Measurements from ENCODE around the gene RGS6.

The RGS6 gene

GRCh38 chr14:71952381-71953363 is 20.4 kb downstream of the RGS6 start:
- no peak for DNase-seq

- no peak for DNase-seq
Measured at GRCh38 chr14:71956920-71957563, 24.8 kb downstream of the RGS6 start.

- DNase-seq, result no peak
Measured at GRCh38 chr14:71959055-71959454, 26.8 kb downstream of the RGS6 start.

GRCh38 chr14:71960494-71961353 is 28.5 kb downstream of the RGS6 start:
- no peak for DNase-seq

- DNase-seq, result no peak
Measured at GRCh38 chr14:71961972-71962371, 29.7 kb downstream of the RGS6 start.

- DNase-seq, result no peak
Measured at GRCh38 chr14:71964716-71965115, 32.5 kb downstream of the RGS6 start.

- no peak for DNase-seq
Measured at GRCh38 chr14:71966528-71966927, 34.3 kb downstream of the RGS6 start.

GRCh38 chr14:71967704-71968103 is 35.5 kb downstream of the RGS6 start:
- DNase-seq, result no peak

- DNase-seq, result no peak
Measured at GRCh38 chr14:71970272-71970671, 38.0 kb downstream of the RGS6 start.

- DNase-seq, result no peak
Measured at GRCh38 chr14:71985538-71986189, 53.4 kb downstream of the RGS6 start.

GRCh38 chr14:71988476-71988875 is 56.2 kb downstream of the RGS6 start:
- no peak for DNase-seq

GRCh38 chr14:71988939-71989338 is 56.7 kb downstream of the RGS6 start:
- DNase-seq, result no peak

- DNase-seq, result no peak
Measured at GRCh38 chr14:71994416-71994815, 62.2 kb downstream of the RGS6 start.

GRCh38 chr14:71995741-71996140 is 63.5 kb downstream of the RGS6 start:
- DNase-seq, result no peak

- no peak for DNase-seq
Measured at GRCh38 chr14:71996610-71997009, 64.4 kb downstream of the RGS6 start.

- no peak for DNase-seq
Measured at GRCh38 chr14:72000907-72001306, 68.7 kb downstream of the RGS6 start.

- DNase-seq, result no peak
Measured at GRCh38 chr14:72002731-72003130, 70.5 kb downstream of the RGS6 start.

GRCh38 chr14:72008666-72009065 is 76.4 kb downstream of the RGS6 start:
- no peak for DNase-seq

GRCh38 chr14:72010474-72010873 is 78.2 kb downstream of the RGS6 start:
- no peak for DNase-seq

GRCh38 chr14:72013721-72014345 is 81.6 kb downstream of the RGS6 start:
- no peak for DNase-seq

GRCh38 chr14:72014486-72014885 is 82.3 kb downstream of the RGS6 start:
- no peak for DNase-seq

GRCh38 chr14:72017290-72017689 is 85.1 kb downstream of the RGS6 start:
- DNase-seq, result no peak
